ENCODE results near the gene TGFB2. TPM values are rescaled to one million over a fixed set of nuclear protein-coding genes. Genes with fewer than 3 reads are reported as not detected.

TGFB2 gene
- total RNA-seq, 4 donors from 2014 or later = 5.3 to 12.6 (median 6.1) TPM

GRCh38 chr1:218459450-218459849 is 114.3 kb downstream of the TGFB2 start:
- Histone ChIP-seq H3K4me3 (peak overlapping the region in 2 of 4 donors; percentile 1 to 2), H3K9me3 (no peaks in the 10 kb centered on the region), H3K27ac (replicated peaks in 1 of 4) (peak overlapping the region; percentile 79 to 84 (median 80)), H3K36me3 (no peaks in the 10 kb centered on the region), H3K27me3 (no peaks in the 10 kb centered on the region), H3K4me1 (peaks cover 39 to 55% (median 48%) of the 10 kb centered on the region in 4 donors)
- no peak for DNase-seq (ENCODE audit: extremely low spot score)
- intact Hi-C loops (cut with DNase I) = no loop called here
- no peak for TF ChIP-seq POLR2AphosphoS5 (IDR thresholded peaks at IDR 0.05)
- no peak for TF ChIP-seq CTCF (IDR thresholded peaks at IDR 0.05)
- no peak for TF ChIP-seq POLR2A (IDR thresholded peaks at IDR 0.05; ENCODE audit: low read depth)
- TF ChIP-seq EP300 (IDR thresholded peaks at IDR 0.05) = no peak
- WGBS = 44% methylated on average over 8 of the region's 8 CpGs

GRCh38 chr1:218459878-218460711 is 115.0 kb downstream of the TGFB2 start:
- intact Hi-C loops (cut with DNase I) = no loop called here
- TF ChIP-seq POLR2AphosphoS5 (IDR thresholded peaks at IDR 0.05) = peak; percentile 17 to 44
- no peak for TF ChIP-seq POLR2A (IDR thresholded peaks at IDR 0.05; ENCODE audit: low read depth)
- H3K9me3 ChIP-seq = no peaks in the 10 kb centered on the region
- H3K36me3 ChIP-seq = no peaks in the 10 kb centered on the region
- peaks cover 39 to 55% (median 48%) of the 10 kb centered on the region in 4 donors for H3K4me1 ChIP-seq
- H3K27ac ChIP-seq (replicated peaks in 1 of 4) = peak overlapping the region; percentile 79 to 84 (median 80)
- 10% methylated on average over 6 of the region's 6 CpGs for WGBS
- DNase-seq (ENCODE audit: extremely low spot score) = no peak
- peak overlapping the region in 2 of 4 donors; percentile 2 to 28 for H3K4me3 ChIP-seq
- no peaks in the 10 kb centered on the region for H3K27me3 ChIP-seq

- Histone ChIP-seq H3K4me3 (no peak overlapping the region), H3K27me3 (no peaks in the 10 kb centered on the region), H3K9me3 (no peaks in the 10 kb centered on the region), H3K36me3 (no peaks in the 10 kb centered on the region), H3K27ac (replicated peaks in 1 of 4) (peak overlapping the region; percentile 79 to 84 (median 80)), H3K4me1 (peaks cover 42 to 55% (median 48%) of the 10 kb centered on the region in 4 donors)
- TF ChIP-seq EP300 (IDR thresholded peaks at IDR 0.05) (no peak), CTCF (IDR thresholded peaks at IDR 0.05) (no peak), POLR2AphosphoS5 (IDR thresholded peaks at IDR 0.05) (no peak), POLR2A (IDR thresholded peaks at IDR 0.05; ENCODE audit: low read depth) (no peak)
- intact Hi-C loops (cut with DNase I) = no loop called here
- 20% methylated on average over 1 of the region's 1 CpG for WGBS
- no peak for DNase-seq (ENCODE audit: extremely low spot score)
Measured at GRCh38 chr1:218461351-218461750, 116.2 kb downstream of the TGFB2 start.

GRCh38 chr1:218462116-218462515 is 117.0 kb downstream of the TGFB2 start:
- H3K27ac ChIP-seq (replicated peaks in 1 of 4) = peak overlapping the region; percentile 61 to 79 (median 74)
- no peaks in the 10 kb centered on the region for H3K36me3 ChIP-seq
- H3K4me3 ChIP-seq = no peak overlapping the region
- no peaks in the 10 kb centered on the region for H3K9me3 ChIP-seq
- H3K4me1 ChIP-seq = peaks cover 43 to 55% (median 52%) of the 10 kb centered on the region in 4 donors
- intact Hi-C loops (cut with DNase I) = no loop called here
- H3K27me3 ChIP-seq = no peaks in the 10 kb centered on the region
- WGBS = 79% methylated on average over 4 of the region's 4 CpGs
- DNase-seq (ENCODE audit: extremely low spot score) = no peak
- TF ChIP-seq EP300 (IDR thresholded peaks at IDR 0.05) (no peak), CTCF (IDR thresholded peaks at IDR 0.05) (no peak), POLR2AphosphoS5 (IDR thresholded peaks at IDR 0.05) (no peak), POLR2A (IDR thresholded peaks at IDR 0.05; ENCODE audit: low read depth) (no peak)

GRCh38 chr1:218462587-218462986 is 117.5 kb downstream of the TGFB2 start:
- Histone ChIP-seq H3K27ac (replicated peaks in 1 of 4) (peak overlapping the region; percentile 61 to 79 (median 74)), H3K4me3 (peak overlapping the region in 1 of 4 donors; percentile 24), H3K4me1 (peaks cover 43 to 58% (median 53%) of the 10 kb centered on the region in 4 donors), H3K27me3 (no peaks in the 10 kb centered on the region), H3K36me3 (no peaks in the 10 kb centered on the region), H3K9me3 (no peaks in the 10 kb centered on the region)
- no peak for DNase-seq (ENCODE audit: extremely low spot score)
- intact Hi-C loops (cut with DNase I) = no loop called here
- TF ChIP-seq CTCF (IDR thresholded peaks at IDR 0.05) = no peak
- 40% methylated on average over 2 of the region's 2 CpGs for WGBS
